ENCODE results near the gene PPT1.

GRCh38 chr1:40096977-40097782 is at the start of gene PPT1:
- no peak for TF ChIP-seq CTCF (conservative IDR thresholded peaks at IDR 0.05)
- TF ChIP-seq EZH2 (IDR thresholded peaks at IDR 0.05; ENCODE audit: low read depth): no peak

All from PC-9 (cell line).